Measurements from ENCODE around the gene FER1L5. TPM values are rescaled to one million over a fixed set of nuclear protein-coding genes. Genes with fewer than 3 reads are reported as not detected.

Gene FER1L5
- total RNA-seq, 2 experiments from 2014 or later: not detected

GRCh38 chr2:96684883-96685576, 42.5 kb downstream of the FER1L5 start:
- H3K4me3 ChIP-seq (ENCODE audit: low read length): no peak overlapping the region
- H3K4me1 ChIP-seq (ENCODE audit: insufficient read depth, low read length): no peaks in the 10 kb centered on the region
- no peaks in the 10 kb centered on the region for H3K36me3 ChIP-seq (ENCODE audit: insufficient read depth, low read length)
- Mint-ChIP-seq H3K27ac (no peak overlapping the region), H3K9me3 (no peaks in the 10 kb centered on the region), H3K27me3 (peaks cover 3% of the 10 kb centered on the region), H3K4me3 (no peak overlapping the region), H3K36me3 (ENCODE audit: low read depth) (no peaks in the 10 kb centered on the region), H3K4me1 (ENCODE audit: low read depth) (no peaks in the 10 kb centered on the region)
- H3K27ac ChIP-seq (ENCODE audit: low read depth in 1 of 2, low read length in 2 of 2): no peak overlapping the region
- intact Hi-C loops (cut with DNase I, micrococcal nuclease): no loop called here
- CTCF ChIA-PET: no interaction called here
- TF ChIP-seq CTCF (IDR thresholded peaks at IDR 0.05): no peak
- ATAC-seq (ENCODE audit: poor library complexity) (no peak), DNase-seq (no peak)
- POLR2A ChIA-PET: no interaction called here
- H3K9me3 ChIP-seq (ENCODE audit: control insufficient read depth in 1 of 2, insufficient read depth in 1 of 2, low read length in 2 of 2): no peaks in the 10 kb centered on the region
- H3K27me3 ChIP-seq (ENCODE audit: control insufficient read depth in 1 of 2, insufficient read depth in 2 of 2, low read length in 2 of 2): no peaks in the 10 kb centered on the region

GRCh38 chr2:96685577-96686459, 43.3 kb downstream of the FER1L5 start:
- no peaks in the 10 kb centered on the region for H3K27me3 ChIP-seq (ENCODE audit: control insufficient read depth in 1 of 2, insufficient read depth in 2 of 2, low read length in 2 of 2)
- POLR2A ChIA-PET: no interaction called here
- no peak overlapping the region for H3K4me3 ChIP-seq (ENCODE audit: low read length)
- Mint-ChIP-seq H3K4me3 (no peak overlapping the region), H3K27ac (no peak overlapping the region), H3K27me3 (peaks cover 3% of the 10 kb centered on the region), H3K9me3 (no peaks in the 10 kb centered on the region), H3K4me1 (ENCODE audit: low read depth) (no peaks in the 10 kb centered on the region), H3K36me3 (ENCODE audit: low read depth) (no peaks in the 10 kb centered on the region)
- no peaks in the 10 kb centered on the region for H3K9me3 ChIP-seq (ENCODE audit: control insufficient read depth in 1 of 2, insufficient read depth in 1 of 2, low read length in 2 of 2)
- no peaks in the 10 kb centered on the region for H3K36me3 ChIP-seq (ENCODE audit: insufficient read depth, low read length)
- no peak for ATAC-seq (ENCODE audit: poor library complexity)
- intact Hi-C loops (cut with DNase I, micrococcal nuclease): no loop called here
- CTCF ChIA-PET: no interaction called here
- no peaks in the 10 kb centered on the region for H3K4me1 ChIP-seq (ENCODE audit: insufficient read depth, low read length)
- no peak overlapping the region for H3K27ac ChIP-seq (ENCODE audit: low read depth in 1 of 2, low read length in 2 of 2)
- TF ChIP-seq CTCF (IDR thresholded peaks at IDR 0.05): no peak
- DNase-seq: no peak

- TF ChIP-seq CTCF (IDR thresholded peaks at IDR 0.05): no peak
- Histone ChIP-seq H3K36me3 (ENCODE audit: insufficient read depth, low read length) (no peaks in the 10 kb centered on the region), H3K27me3 (ENCODE audit: control insufficient read depth in 1 of 2, insufficient read depth in 2 of 2, low read length in 2 of 2) (no peaks in the 10 kb centered on the region), H3K4me1 (ENCODE audit: insufficient read depth, low read length) (no peaks in the 10 kb centered on the region), H3K9me3 (ENCODE audit: control insufficient read depth in 1 of 2, insufficient read depth in 1 of 2, low read length in 2 of 2) (no peaks in the 10 kb centered on the region), H3K27ac (ENCODE audit: low read depth in 1 of 2, low read length in 2 of 2) (no peak overlapping the region), H3K4me3 (ENCODE audit: low read length) (no peak overlapping the region)
- Mint-ChIP-seq H3K36me3 (ENCODE audit: low read depth) (no peaks in the 10 kb centered on the region), H3K4me1 (ENCODE audit: low read depth) (no peaks in the 10 kb centered on the region), H3K9me3 (no peaks in the 10 kb centered on the region), H3K27ac (no peak overlapping the region), H3K27me3 (peaks cover 3% of the 10 kb centered on the region), H3K4me3 (no peak overlapping the region)
- CTCF ChIA-PET: no interaction called here
- no peak for ATAC-seq (ENCODE audit: poor library complexity)
- intact Hi-C loops (cut with DNase I, micrococcal nuclease): no loop called here
- POLR2A ChIA-PET: no interaction called here
- no peak for DNase-seq
These were observed 44.7 kb downstream of the FER1L5 start for GRCh38 chr2:96687266-96687665.
